K562 treated with DMSO at 1 percent for 24 hours (cell line): Measurements from ENCODE around the gene CGB8. TPM values are rescaled to one million over a fixed set of nuclear protein-coding genes. Genes with fewer than 3 reads are reported as not detected.

Experiments used
- total RNA-seq: library from RNA; unstranded; fragments of 300-600 nt; gene quantifications from 2 replicates; pipeline ENCODE4 v1.2.3, GENCODE V29; 2022; ENCODE audit warnings: low read depth; ENCODE audit not compliant: insufficient read depth

Gene CGB8
- not detected in 2 replicates for total RNA-seq

GRCh38 chr19:49049011-49049410 is at the start of gene CGB8:
Gene CGB8 (minus strand): TSS chr19:49049111. CDS start chr19:49048739, 372 bp downstream.

GRCh38 chr19:49085020-49085867 is 36.3 kb upstream of the CGB8 start, which contains the start of gene SNRNP70:
Gene SNRNP70 (plus strand): TSS chr19:49085451. CDS start chr19:49086415, 964 bp downstream.

GRCh38 chr19:49064768-49065611 is 16.1 kb upstream of the CGB8 start, which contains the start of gene NTF4:
Gene NTF4 (minus strand): TSS chr19:49064818. CDS start chr19:49061997, 2,821 bp downstream.

DNA sequence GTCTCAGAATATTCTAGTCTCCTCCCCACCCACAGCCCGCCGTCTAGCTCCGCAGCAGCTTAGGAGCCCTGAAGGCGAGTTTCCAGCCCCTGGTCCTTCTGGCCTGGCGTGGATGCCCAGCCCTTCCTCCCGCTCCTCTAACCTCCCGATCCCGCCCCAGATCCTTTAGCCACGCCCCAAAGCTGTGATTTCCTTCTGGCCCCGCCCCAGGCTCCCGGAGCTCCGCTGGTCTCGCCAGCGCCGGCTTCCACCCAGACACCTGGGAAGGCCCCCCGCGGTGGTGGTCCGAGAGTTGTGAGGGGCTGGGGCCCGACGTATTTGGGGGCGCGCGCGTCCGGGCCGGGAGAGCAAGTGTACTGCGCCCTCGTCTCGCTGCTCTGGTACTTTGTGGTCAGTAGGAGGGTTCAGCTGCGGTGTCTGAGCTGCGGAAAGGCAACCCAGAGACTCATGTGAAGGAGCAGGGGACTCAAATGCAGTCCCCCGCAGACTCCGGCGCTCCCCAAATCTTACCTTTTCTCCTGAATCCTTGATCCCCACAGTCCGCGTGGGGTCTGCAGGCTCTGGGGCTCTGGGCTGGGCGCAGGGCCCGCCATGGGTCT is 8.8 kb upstream of the CGB8 start, which contains the start of gene CGB7:
CGB7 (minus strand) TSS at position 114 of the 599 bp plus-strand sequence. CDS start 2,374 bp downstream, outside the sequence.

GRCh38 chr19:49043548-49043947 is 5.4 kb downstream of the CGB8 start, which contains the start of gene CGB5:
Gene CGB5 (plus strand): TSS chr19:49043848. CDS start chr19:49044210, 362 bp downstream.

DNA sequence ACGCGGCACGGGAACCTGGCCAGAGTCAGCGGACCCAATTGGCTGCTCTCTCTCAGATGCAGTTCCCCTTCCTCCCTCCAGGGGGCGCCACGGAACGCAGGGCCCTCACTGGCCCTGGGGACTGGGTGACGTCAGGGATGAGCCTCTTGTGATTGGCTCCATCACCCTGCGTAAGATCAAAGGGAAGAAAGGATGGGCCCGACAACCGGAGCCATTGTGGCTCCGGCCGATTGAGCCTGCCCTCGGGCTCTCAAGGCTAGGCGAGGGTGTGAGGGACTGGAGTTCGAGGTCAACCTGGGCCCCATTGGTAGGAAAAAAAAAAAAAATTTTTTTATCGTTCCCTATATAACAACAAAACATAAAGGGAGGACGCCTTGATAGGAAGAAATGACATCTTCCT is 12.1 kb downstream of the CGB8 start, which contains the start of gene CGB1:
CGB1 (minus strand) TSS at position 81 of the 400 bp plus-strand sequence. CDS start 184 bp downstream, outside the sequence.

GRCh38 chr19:49031642-49032301 is 17.1 kb downstream of the CGB8 start, which contains the start of gene CGB2:
Gene CGB2 (plus strand): TSS chr19:49031890. CDS start chr19:49032096, 206 bp downstream.

DNA sequence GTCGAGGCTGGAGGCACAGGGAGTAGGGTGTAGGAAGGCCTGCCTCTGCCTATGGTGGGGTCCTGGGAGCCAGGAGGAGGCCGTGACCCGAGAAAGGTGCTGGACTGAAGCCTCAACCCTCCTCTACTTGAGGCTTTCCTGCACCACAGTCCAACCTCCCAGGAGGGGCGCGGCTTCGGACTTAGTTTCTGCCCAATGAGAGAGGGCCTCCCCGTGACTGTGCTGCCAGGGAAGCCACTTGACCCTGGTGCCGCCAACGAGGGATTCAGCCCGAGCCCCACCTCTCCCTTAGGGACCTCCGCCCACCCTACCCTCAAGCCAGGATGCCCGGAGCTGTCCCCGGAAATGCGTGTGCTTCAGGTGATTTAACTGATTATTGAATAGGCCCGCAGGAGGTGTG is 24.7 kb downstream of the CGB8 start, which contains the start of gene CGB3:
CGB3 (minus strand) TSS at position 101 of the 400 bp plus-strand sequence. CDS start 362 bp downstream, outside the sequence.

DNA sequence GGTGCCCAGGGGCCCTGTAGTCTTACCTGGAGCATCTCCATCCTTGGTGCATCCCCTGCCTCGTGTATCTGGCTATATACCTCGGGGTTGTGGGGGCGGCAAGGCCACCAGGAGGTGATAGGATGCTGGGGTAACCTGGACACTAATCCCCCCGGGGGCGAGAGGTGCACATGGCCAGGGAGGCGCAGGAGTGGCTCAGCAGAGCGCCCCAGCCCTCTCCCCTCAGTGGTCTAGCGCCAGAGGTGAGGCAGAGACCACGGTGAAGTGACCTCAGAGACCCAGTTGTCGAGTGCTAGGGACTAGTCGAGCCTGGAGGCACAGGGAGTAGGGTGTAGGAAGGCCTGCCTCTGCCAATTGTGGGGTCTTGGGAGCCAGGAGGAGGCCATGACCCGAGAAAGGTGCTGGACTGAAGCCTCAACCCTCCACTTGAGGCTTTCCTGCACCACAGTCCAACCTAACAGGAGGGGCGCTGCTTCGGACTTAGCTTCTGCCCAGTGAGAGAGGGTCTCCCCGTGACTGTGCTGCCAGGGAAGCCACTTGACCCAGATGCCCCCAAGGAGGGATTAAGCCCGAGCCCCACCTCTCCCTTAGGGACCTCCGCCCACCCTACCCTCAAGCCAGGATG is 31.8 kb downstream of the CGB8 start, which contains the start of gene LHB:
LHB (minus strand) TSS at position 51 of the 625 bp plus-strand sequence; CDS start at position 41, 10 bp downstream.

Other genes with a start within 250 kb of the CGB8 start
- gene BCAT2, start 238.1 kb downstream of the CGB8 start, total RNA-seq: 77.3 and 83.0 TPM in 2 replicates
- 1.1 TPM in 1 of 2 replicates, not detected in the other for gene HSD17B14, start 212.6 kb downstream of the CGB8 start, total RNA-seq
- 49.1 and 54.5 TPM in 2 replicates for gene PLEKHA4, start 180.5 kb downstream of the CGB8 start, total RNA-seq
- gene PPP1R15A, start 176.7 kb downstream of the CGB8 start, total RNA-seq: 88.6 and 88.9 TPM in 2 replicates
- gene TULP2, start 150.4 kb downstream of the CGB8 start, total RNA-seq: 0.88 and 3.5 TPM in 2 replicates
- gene NUCB1, start 148.8 kb downstream of the CGB8 start, total RNA-seq: 445 and 480 TPM in 2 replicates
- 4.8 and 5.0 TPM in 2 replicates for gene DHDH, start 115.4 kb downstream of the CGB8 start, total RNA-seq
- 136 and 153 TPM in 2 replicates for gene BAX, start 94.2 kb downstream of the CGB8 start, total RNA-seq
- gene FTL, start 83.8 kb downstream of the CGB8 start, total RNA-seq: 7,562 and 7,983 TPM in 2 replicates
- 26.8 and 34.3 TPM in 2 replicates for gene GYS1, start 55.8 kb downstream of the CGB8 start, total RNA-seq
- gene RUVBL2, start 55.2 kb downstream of the CGB8 start, total RNA-seq: 295 and 316 TPM in 2 replicates
- not detected in 2 replicates for gene LHB, start 32.0 kb downstream of the CGB8 start, total RNA-seq
- not detected in 2 replicates for gene CGB3, start 24.8 kb downstream of the CGB8 start, total RNA-seq
- gene CGB2, start 17.2 kb downstream of the CGB8 start, total RNA-seq: 4.8 and 8.7 TPM in 2 replicates
- gene CGB1, start 12.2 kb downstream of the CGB8 start, total RNA-seq: not detected in 2 replicates
- gene CGB5, start 5.3 kb downstream of the CGB8 start, total RNA-seq: not detected in 2 replicates
- gene CGB7, start 8.6 kb upstream of the CGB8 start, total RNA-seq: not detected in 2 replicates
- gene NTF4, start 15.7 kb upstream of the CGB8 start, total RNA-seq: not detected in 2 replicates
- not detected in 2 replicates for gene KCNA7, start 23.6 kb upstream of the CGB8 start, total RNA-seq
- gene SNRNP70, start 36.3 kb upstream of the CGB8 start, total RNA-seq: 219 and 229 TPM in 2 replicates
- gene LIN7B, start 65.3 kb upstream of the CGB8 start, total RNA-seq: 16.2 and 19.1 TPM in 2 replicates
- 1.3 and 2.4 TPM in 2 replicates for gene C19orf73, start 70.0 kb upstream of the CGB8 start, total RNA-seq
- 14.2 and 15.9 TPM in 2 replicates for gene PPFIA3, start 70.4 kb upstream of the CGB8 start, total RNA-seq
- gene HRC, start 106.3 kb upstream of the CGB8 start, total RNA-seq: 9.9 and 12.2 TPM in 2 replicates
- 20.5 and 23.4 TPM in 2 replicates for gene TRPM4, start 108.7 kb upstream of the CGB8 start, total RNA-seq